GM13976 (cell line): ENCODE measurements around the gene FMOD.

Source experiments
- DNase-seq: peaks from one replicate; pipeline ENCODE4 v3.0.0; 2012; ENCODE audit warnings: low spot score
- CTCF ChIP-seq: IDR thresholded peaks from 2 replicates; pipeline ENCODE4 v1.5.1; 2012; ENCODE audit warnings: borderline replicate concordance, mild to moderate bottlenecking; ENCODE audit not compliant: insufficient read depth; ENCODE audit errors: extremely low read depth, missing control alignments, control extremely low read depth
- in situ Hi-C: fragments of 300-500 bp; cut with MboI; formaldehyde crosslinking; loops from one replicate; pipeline ENCODE4 v1.12.0; 2022; ENCODE audit warnings: low sequenced_read_pairs, mixed read lengths, inconsistent platforms; ENCODE audit not compliant: unreplicated experiment

FMOD gene

DNA sequence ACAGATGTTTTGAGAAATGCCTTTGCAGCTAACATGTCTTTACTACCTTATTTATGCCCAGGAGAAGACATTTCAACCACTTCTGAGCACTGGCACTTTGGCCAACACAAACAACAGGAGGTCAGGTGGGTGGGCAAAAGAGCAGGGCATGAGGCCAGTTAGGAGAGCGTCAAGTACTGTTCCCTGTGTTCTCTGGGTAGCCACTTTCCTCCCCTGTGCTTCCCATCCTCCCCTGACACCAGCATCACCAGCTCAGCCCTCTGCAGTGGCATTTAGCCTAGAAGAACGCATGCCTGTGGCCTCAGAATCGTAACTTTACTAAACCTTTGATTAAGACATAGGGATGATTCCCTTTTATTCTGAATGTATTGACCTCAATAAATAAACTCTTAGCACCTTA is 27.3 kb downstream of the FMOD start:
- DNase-seq, result no peak
- in situ Hi-C loops, result no loop called here
- TF ChIP-seq CTCF, result no peak

DNA sequence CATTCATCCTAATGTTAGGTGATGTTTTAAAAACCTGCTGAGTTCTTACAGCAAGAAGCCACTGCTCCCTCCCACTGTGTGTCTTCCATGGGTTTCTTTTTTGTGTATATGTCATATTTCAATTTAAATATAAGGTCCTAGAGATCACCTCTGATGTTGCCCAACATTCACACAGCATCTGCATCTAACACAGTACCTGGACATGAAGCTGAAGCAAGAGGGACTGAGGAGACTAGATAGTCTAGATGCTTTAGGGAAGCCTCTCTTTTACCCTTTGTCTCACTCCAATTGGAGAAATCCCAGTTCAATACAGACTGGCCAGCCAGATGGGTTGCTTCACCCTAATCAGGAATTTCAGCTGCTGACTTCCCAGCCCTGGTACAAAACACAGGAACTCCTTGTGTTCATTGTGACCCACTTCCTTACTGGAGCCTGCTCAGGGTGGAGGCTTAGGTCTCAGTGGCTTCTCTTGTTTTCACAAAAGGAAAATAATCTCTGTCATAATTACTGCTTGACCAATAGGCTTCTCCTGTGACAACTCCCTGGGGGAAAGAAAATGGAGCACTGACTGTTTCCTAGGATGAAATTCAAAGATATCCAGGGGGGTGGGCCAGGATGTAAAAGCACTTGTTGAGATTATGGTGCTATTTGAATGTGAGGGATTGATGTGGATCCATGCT is 28.3 kb downstream of the FMOD start:
- DNase-seq, result no peak
- TF ChIP-seq CTCF, result no peak
- in situ Hi-C loops, result no loop called here

DNA sequence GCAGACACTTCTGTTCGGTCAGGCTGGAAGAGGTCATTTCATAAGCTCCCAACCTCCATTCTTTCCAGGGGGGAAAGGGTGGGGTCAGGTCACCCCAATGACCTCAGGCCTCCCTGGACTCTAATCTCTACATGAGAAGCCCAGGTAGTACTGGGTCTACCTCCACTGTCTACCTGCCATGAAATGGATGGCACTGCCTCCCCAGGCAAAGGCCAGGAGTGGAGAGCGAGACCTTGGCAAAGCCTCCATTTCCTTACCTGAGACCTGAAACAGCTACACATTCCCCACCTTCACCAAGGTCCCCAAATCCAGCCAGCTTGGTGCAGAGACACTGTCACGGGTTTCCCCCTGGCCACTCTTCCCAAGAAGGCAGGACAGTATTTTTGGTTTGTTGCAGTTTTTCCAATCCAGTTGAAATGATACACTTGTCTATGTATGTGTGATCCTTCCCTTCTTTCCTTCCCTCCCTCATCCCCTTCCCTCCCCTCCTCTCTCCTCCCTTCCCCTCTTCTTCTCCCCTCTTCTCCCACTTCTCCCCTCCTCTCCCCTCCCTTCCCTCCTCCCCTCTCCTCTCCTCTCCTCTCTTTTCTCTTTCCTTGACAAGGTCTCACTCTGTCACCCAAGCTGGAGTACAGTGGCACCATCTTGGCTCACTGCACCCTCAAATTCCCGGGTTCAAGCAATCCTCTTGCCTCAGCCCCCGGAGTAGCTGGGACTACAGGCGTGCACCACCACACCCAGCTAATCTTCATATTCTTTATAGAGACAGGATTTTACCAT is 29.5 kb downstream of the FMOD start:
- DNase-seq, result no peak
- no peak for TF ChIP-seq CTCF
- in situ Hi-C loops, result no loop called here

- DNase-seq, result peak; percentile 68
- peak; percentile 2 for TF ChIP-seq CTCF
- in situ Hi-C loops, result no loop called here
These were observed 30.2 kb downstream of the FMOD start for GRCh38 chr1:203320591-203321272.

- no peak for TF ChIP-seq CTCF
- DNase-seq, result no peak
- in situ Hi-C loops, result no loop called here
These were observed 32.7 kb downstream of the FMOD start for GRCh38 chr1:203318229-203318517.

GRCh38 chr1:203317429-203318228 is 33.3 kb downstream of the FMOD start:
- in situ Hi-C loops, result no loop called here
- DNase-seq, result no peak
- no peak for TF ChIP-seq CTCF
